ENCODE results near the gene ZDHHC24. TPM values are rescaled to one million over a fixed set of nuclear protein-coding genes. Genes with fewer than 3 reads are reported as not detected.

The ZDHHC24 gene
- total RNA-seq, 1 donor from 2014 or later: 4.0 TPM

GRCh38 chr11:66529069-66529468 is 16.8 kb downstream of the ZDHHC24 start:
- DNase-seq (ENCODE audit: missing footprints) (no peak), ATAC-seq (no peak)
- intact Hi-C loops (cut with DNase I): no loop called here

GRCh38 chr11:66524304-66525040 is 21.4 kb downstream of the ZDHHC24 start:
- no peak for ATAC-seq
- intact Hi-C loops (cut with DNase I): no loop called here
- DNase-seq (ENCODE audit: missing footprints): no peak

- intact Hi-C loops (cut with DNase I): no loop called here
- DNase-seq (ENCODE audit: missing footprints) (no peak), ATAC-seq (peak; percentile 88)
Measured at GRCh38 chr11:66523611-66524010, 22.2 kb downstream of the ZDHHC24 start.

GRCh38 chr11:66510990-66511339 is 34.9 kb downstream of the ZDHHC24 start:
- no peak for DNase-seq (ENCODE audit: missing footprints)
- ATAC-seq: no peak
- intact Hi-C loops (cut with DNase I): no loop called here

GRCh38 chr11:66510271-66510989 is 35.4 kb downstream of the ZDHHC24 start, which contains the start of gene BBS1:
Gene BBS1, plus strand, starts transcription at chr11:66510635. Its CDS starts 25 bp downstream, at chr11:66510660.
- intact Hi-C loops (cut with DNase I): no loop called here
- DNase-seq (ENCODE audit: missing footprints) (peak; percentile 95), ATAC-seq (peak; percentile 94)

GRCh38 chr11:66509131-66509561 is 36.7 kb downstream of the ZDHHC24 start:
- DNase-seq (ENCODE audit: missing footprints) (no peak), ATAC-seq (no peak)
- intact Hi-C loops (cut with DNase I): no loop called here

GRCh38 chr11:66505276-66505816 is 40.5 kb downstream of the ZDHHC24 start:
- no peak for ATAC-seq
- intact Hi-C loops (cut with DNase I): no loop called here
- no peak for DNase-seq (ENCODE audit: missing footprints)

GRCh38 chr11:66498506-66498905 is 47.3 kb downstream of the ZDHHC24 start:
- ATAC-seq (no peak), DNase-seq (ENCODE audit: missing footprints) (no peak)
- intact Hi-C loops (cut with DNase I): no loop called here

- intact Hi-C loops (cut with DNase I): no loop called here
- ATAC-seq (no peak), DNase-seq (ENCODE audit: missing footprints) (no peak)
Measured at GRCh38 chr11:66497206-66497605, 48.6 kb downstream of the ZDHHC24 start.

GRCh38 chr11:66495401-66495854 is 50.4 kb downstream of the ZDHHC24 start:
- intact Hi-C loops (cut with DNase I): no loop called here
- DNase-seq (ENCODE audit: missing footprints) (no peak), ATAC-seq (peak; percentile 21)

- intact Hi-C loops (cut with DNase I): no loop called here
- ATAC-seq (no peak), DNase-seq (ENCODE audit: missing footprints) (no peak)
Measured at GRCh38 chr11:66494935-66495334, 50.9 kb downstream of the ZDHHC24 start.

GRCh38 chr11:66494458-66494857 is 51.4 kb downstream of the ZDHHC24 start:
- intact Hi-C loops (cut with DNase I): no loop called here
- DNase-seq (ENCODE audit: missing footprints): no peak

GRCh38 chr11:66493130-66493529 is 52.7 kb downstream of the ZDHHC24 start:
- no peak for DNase-seq (ENCODE audit: missing footprints)
- intact Hi-C loops (cut with DNase I): no loop called here
- no peak for ATAC-seq

More at GRCh38 chr11:66494458-66494857, 51.4 kb downstream of the ZDHHC24 start:
- ATAC-seq: no peak

- intact Hi-C loops (cut with DNase I): no loop called here
- ATAC-seq (no peak), DNase-seq (ENCODE audit: missing footprints) (no peak)
Measured at GRCh38 chr11:66492161-66492865, 53.5 kb downstream of the ZDHHC24 start.

- DNase-seq (ENCODE audit: missing footprints): no peak
- ATAC-seq: no peak
- intact Hi-C loops (cut with DNase I): no loop called here
Measured at GRCh38 chr11:66491315-66491935, 54.4 kb downstream of the ZDHHC24 start.

- intact Hi-C loops (cut with DNase I): no loop called here
- ATAC-seq (no peak), DNase-seq (ENCODE audit: missing footprints) (no peak)
Measured at GRCh38 chr11:66489636-66490035, 56.2 kb downstream of the ZDHHC24 start.

GRCh38 chr11:66488957-66489356 is 56.9 kb downstream of the ZDHHC24 start:
- ATAC-seq (no peak), DNase-seq (ENCODE audit: missing footprints) (no peak)
- intact Hi-C loops (cut with DNase I): no loop called here

GRCh38 chr11:66484806-66485380 is 61.0 kb downstream of the ZDHHC24 start:
- intact Hi-C loops (cut with DNase I): no loop called here
- DNase-seq (ENCODE audit: missing footprints): no peak
- no peak for ATAC-seq
